ENCODE measurements around the gene INPP4B. TPM values are rescaled to one million over a fixed set of nuclear protein-coding genes. Genes with fewer than 3 reads are reported as not detected.

Gene INPP4B
- total and polyA plus RNA-seq, 2 of the 4 experiments (the other 2 are of a cell fraction) = 1.8 to 14.0 TPM

DNA sequence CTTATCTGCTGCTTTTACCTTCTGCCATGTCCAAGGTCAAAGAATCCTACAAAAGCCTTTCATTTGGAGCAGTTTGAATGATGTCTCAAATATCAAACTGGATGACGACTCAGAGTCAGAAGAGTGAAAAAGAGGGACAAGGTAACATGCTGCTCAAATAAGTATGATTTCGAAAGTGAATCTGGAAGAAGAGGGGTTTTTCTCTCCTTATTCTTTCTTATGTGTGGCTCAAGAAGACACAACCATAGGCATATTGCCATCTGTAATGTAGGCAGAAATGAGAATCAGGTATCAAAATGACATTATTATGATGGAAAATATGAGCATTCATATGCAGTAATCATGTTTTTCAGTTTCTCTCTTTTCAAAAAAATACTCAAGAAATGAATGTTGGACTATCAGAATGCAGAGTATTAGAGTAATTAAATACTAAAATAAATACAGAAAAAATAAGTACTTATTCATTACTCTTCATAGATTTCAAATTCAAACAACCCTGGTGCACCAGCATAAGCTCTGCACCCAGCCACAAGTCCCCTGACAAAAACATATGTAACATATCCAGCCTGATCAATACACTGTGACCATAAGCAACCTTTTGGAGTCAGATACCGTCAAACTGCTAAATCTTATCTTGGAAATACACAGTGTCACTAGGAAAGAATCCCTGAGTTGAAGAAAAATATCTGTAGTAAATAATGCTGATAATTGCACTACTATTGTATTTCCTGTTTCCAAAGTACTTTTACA lies 468.6 kb downstream of the INPP4B start (continued):
- TF ChIP-seq, protein P1, sequence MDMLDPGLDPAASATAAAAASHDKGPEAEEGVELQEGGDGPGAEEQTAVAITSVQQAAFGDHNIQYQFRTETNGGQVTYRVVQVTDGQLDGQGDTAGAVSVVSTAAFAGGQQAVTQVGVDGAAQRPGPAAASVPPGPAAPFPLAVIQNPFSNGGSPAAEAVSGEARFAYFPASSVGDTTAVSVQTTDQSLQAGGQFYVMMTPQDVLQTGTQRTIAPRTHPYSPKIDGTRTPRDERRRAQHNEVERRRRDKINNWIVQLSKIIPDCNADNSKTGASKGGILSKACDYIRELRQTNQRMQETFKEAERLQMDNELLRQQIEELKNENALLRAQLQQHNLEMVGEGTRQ (IDR thresholded peaks at IDR 0.05; ENCODE audit: low read depth, low read length) = no peak
- TF ChIP-seq FOS (IDR thresholded peaks at IDR 0.05; ENCODE audit: low read depth, low read length) (no peak), CEBPB (IDR thresholded peaks at IDR 0.05; ENCODE audit: low read depth, low read length) (no peak)

DNA sequence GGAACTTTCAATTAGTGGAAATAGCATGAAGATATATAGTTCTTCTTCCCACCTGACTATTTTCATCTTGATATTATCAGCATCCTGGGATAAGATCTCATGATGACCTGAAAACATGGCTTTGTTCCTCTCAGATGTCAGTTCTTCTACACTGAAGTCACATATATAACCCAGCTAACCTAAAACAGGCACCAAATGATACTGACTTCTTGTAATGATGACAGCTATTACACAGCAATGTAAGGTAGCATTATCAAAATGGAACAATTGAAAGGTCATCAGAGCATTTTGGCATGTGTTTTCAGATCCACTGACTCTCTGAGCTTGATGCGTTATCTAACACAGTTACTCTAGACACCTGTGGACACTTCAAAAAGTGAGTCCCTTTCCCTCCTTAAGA lies 469.9 kb downstream of the INPP4B start:
- intact Hi-C loops (cut with micrococcal nuclease) (no loop called here), dilution Hi-C loops (cut with HindIII; ENCODE audit: low sequenced_read_pairs, unreplicated experiment) (no loop called here), in situ Hi-C loops (cut with MboI; ENCODE audit: low sequenced_read_pairs) (no loop called here)
- peaks cover 5% of the 10 kb centered on the region for H3K9me1 ChIP-seq (ENCODE audit: insufficient read depth, low read length)
- no peak for DNase-seq
- no peak overlapping the region for H4K8ac ChIP-seq (ENCODE audit: low read depth in 2 of 2, low read length in 2 of 2)
- H3K14ac ChIP-seq (replicated peaks; ENCODE audit: low read depth, low read length) = no peak overlapping the region
- no peak overlapping the region for H2AK5ac ChIP-seq (ENCODE audit: low read depth, low read length)
- 0 out of 3 replicates have a peak overlapping the region, but pooled peaks have one; percentile 22 for H2BK15ac ChIP-seq (ENCODE audit: low read depth, low read length)
- peaks cover 9% of the 10 kb centered on the region for H3K4me1 ChIP-seq (ENCODE audit: control insufficient read depth, insufficient read depth, low read length)
- H3K27ac ChIP-seq (ENCODE audit: insufficient read depth, low read length) = no peak overlapping the region
- no peak overlapping the region for H3K18ac ChIP-seq (ENCODE audit: low read depth, low read length)
- 0 out of 2 replicates have a peak overlapping the region, but pooled peaks have one; percentile 35 for H2BK120ac ChIP-seq (ENCODE audit: low read depth, low read length)
- H4K5ac ChIP-seq (ENCODE audit: low read depth, low read length) = no peak overlapping the region
- no peak overlapping the region for H2AFZ ChIP-seq (replicated peaks; ENCODE audit: low read length, poor library complexity)
- WGBS, 2 experiments (ENCODE audit: extremely low coverage in 2 of 2, insufficient read length in 1 of 2) = no CpG with 5 or more reads among the region's 1 CpG
- H3K36me3 ChIP-seq (ENCODE audit: control insufficient read depth, insufficient read depth, low read length) = no peaks in the 10 kb centered on the region
- no peak for ATAC-seq (ENCODE audit: low read depth)
- peaks cover 0 to 8% of the 10 kb centered on the region in 2 experiments; a peak in 2 of 4 replicates for H3K79me1 ChIP-seq (ENCODE audit: low read depth in 1 of 2, low read length in 2 of 2)
- TF ChIP-seq RAD21 (IDR thresholded peaks at IDR 0.05; ENCODE audit: low read length) (no peak), SMC3 (IDR thresholded peaks at IDR 0.05; ENCODE audit: low read depth, low read length) (no peak), BHLHE40 (IDR thresholded peaks at IDR 0.05; ENCODE audit: low read depth, low read length) (no peak), NFE2L2 (IDR thresholded peaks at IDR 0.05; ENCODE audit: low read depth, low read length) (no peak), CEBPB (IDR thresholded peaks at IDR 0.05; ENCODE audit: low read depth, low read length) (no peak), ELK1 (IDR thresholded peaks at IDR 0.05; ENCODE audit: borderline replicate concordance, low read depth, low read length) (no peak)
- H3K9me3 ChIP-seq (ENCODE audit: control insufficient read depth, insufficient read depth, low read length) = no peaks in the 10 kb centered on the region
- no peak overlapping the region for H3K23ac ChIP-seq (ENCODE audit: low read depth, low read length)
- POLR2A ChIA-PET (ENCODE audit: unreplicated experiment) = no interaction called here
- CTCF ChIA-PET = no interaction called here
- H3K4ac ChIP-seq (ENCODE audit: low read depth, low read length) = no peak overlapping the region
- no peak overlapping the region for H2BK5ac ChIP-seq (ENCODE audit: low read depth, low read length, poor library complexity, severe bottlenecking)
- H3K4me2 ChIP-seq (ENCODE audit: low read depth, low read length) = no peak overlapping the region
- no peak overlapping the region for H2AK9ac ChIP-seq (replicated peaks; ENCODE audit: low read depth, low read length, poor library complexity)
- no peak overlapping the region for H3K4me3 ChIP-seq (ENCODE audit: insufficient read depth, low read depth, low read length)
- H4K91ac ChIP-seq (ENCODE audit: insufficient read depth, low read depth, low read length) = no peak overlapping the region
- 0 out of 2 replicates have a peak overlapping the region, but pooled peaks have one; percentile 8 for H2BK20ac ChIP-seq (ENCODE audit: low read depth, low read length)
- no peaks in the 10 kb centered on the region for H3K27me3 ChIP-seq (ENCODE audit: control insufficient read depth, insufficient read depth, low read length)
- BruUV-seq (replicated peaks) = no TSS peak
- no peaks in the 10 kb centered on the region for H4K20me1 ChIP-seq (ENCODE audit: insufficient read depth, low read length)
- no peak overlapping the region for H3K56ac ChIP-seq (ENCODE audit: extremely low read depth, insufficient read depth, low read length)
- no peak overlapping the region for H3K9ac ChIP-seq (ENCODE audit: low read depth, low read length)
